SU-DHL-6 (cell line): ENCODE measurements around the gene AGR2.

Experiments
- H2AFZ ChIP-seq: fragments of 200-600 bp; sonication (generic); 2 replicates; pipeline ENCODE4 v1.6.1; 2014; ENCODE audit warnings: low read depth, mild to moderate bottlenecking, moderate library complexity, mixed read lengths, antibody characterized with exemption, low read length; ENCODE audit not compliant: severe bottlenecking
- H3F3A ChIP-seq: fragments of 200-600 bp; shearing (Covaris generic); 2 replicates; pipeline ENCODE4 v1.6.0; 2016; ENCODE audit warnings: antibody characterized with exemption, mild to moderate bottlenecking; ENCODE audit not compliant: insufficient read depth
- H3K27ac ChIP-seq: fragments of 200-600 bp; sonication (generic); 2 replicates; pipeline ENCODE4 v1.5.1; 2016; ENCODE audit warnings: low read depth, mild to moderate bottlenecking, low read length, moderate library complexity, mixed read lengths
- H3K27me3 ChIP-seq: fragments of 200-600 bp; sonication (generic), shearing (Covaris generic); 2 replicates; pipeline ENCODE4 v1.6.0; 2014; ENCODE audit warnings: mild to moderate bottlenecking, low read length
- H3K36me3 ChIP-seq: fragments of 200-600 bp; sonication (generic); 2 replicates; pipeline ENCODE4 v1.6.1; 2014; ENCODE audit warnings: mild to moderate bottlenecking, low read length, mixed read lengths
- H3K4me2 ChIP-seq: fragments of 300-600, 200-600 bp; shearing (Covaris generic), sonication (generic); 2 replicates; pipeline ENCODE4 v1.6.0; 2014; ENCODE audit warnings: low read length, low read depth, mild to moderate bottlenecking; ENCODE audit not compliant: poor library complexity, severe bottlenecking
- H3K4me3 ChIP-seq: fragments of 200-600 bp; sonication (generic); 2 replicates; pipeline ENCODE4 v1.5.1; 2014; ENCODE audit warnings: antibody characterized with exemption, low read length, mild to moderate bottlenecking, mixed read lengths; ENCODE audit not compliant: insufficient read depth, poor library complexity, severe bottlenecking
- H3K79me2 ChIP-seq: fragments of 200-600 bp; sonication (generic); 2 replicates; pipeline ENCODE4 v1.6.1; 2014; ENCODE audit warnings: mild to moderate bottlenecking, low read length, moderate library complexity; ENCODE audit not compliant: insufficient read depth
- H3K9ac ChIP-seq: fragments of 200-600 bp; sonication (generic); 2 replicates; pipeline ENCODE4 v1.7.0; 2014; ENCODE audit warnings: mild to moderate bottlenecking, low read length
- H3K9me2 ChIP-seq: fragments of 200-600 bp; sonication (generic); replicated peaks from 2 replicates; pipeline ENCODE4 v1.6.1; 2014; ENCODE audit warnings: low read length; ENCODE audit not compliant: insufficient read depth
- H3K9me3 ChIP-seq: fragments of 200-600 bp; sonication (generic); 2 replicates; pipeline ENCODE4 v1.6.1; 2014; ENCODE audit warnings: low read length, mixed read lengths; ENCODE audit not compliant: insufficient read depth
- H4K20me1 ChIP-seq: fragments of 200-600 bp; sonication (generic); 2 replicates; pipeline ENCODE4 v1.6.1; 2014; ENCODE audit warnings: low read depth, mild to moderate bottlenecking, antibody characterized with exemption, low read length, moderate library complexity, mixed read lengths
- EZH2phosphoT487 ChIP-seq: fragments of 200-600 bp; sonication (generic), shearing (Covaris generic); conservative IDR thresholded peaks from 2 replicates; pipeline ENCODE4 v1.6.1; 2018; ENCODE audit warnings: mild to moderate bottlenecking, antibody characterized with exemption, low read length, moderate library complexity, mixed read lengths
- TF ChIP-seq, protein P1 (sequence below): fragments of 200-600 bp; sonication (generic); IDR thresholded peaks from one replicate; pipeline ENCODE4 v1.5.1; 2017; ENCODE audit warnings: antibody characterized with exemption, mild to moderate bottlenecking, low read length, moderate library complexity; ENCODE audit not compliant: insufficient read depth, poor library complexity, severe bottlenecking

Gene AGR2

DNA sequence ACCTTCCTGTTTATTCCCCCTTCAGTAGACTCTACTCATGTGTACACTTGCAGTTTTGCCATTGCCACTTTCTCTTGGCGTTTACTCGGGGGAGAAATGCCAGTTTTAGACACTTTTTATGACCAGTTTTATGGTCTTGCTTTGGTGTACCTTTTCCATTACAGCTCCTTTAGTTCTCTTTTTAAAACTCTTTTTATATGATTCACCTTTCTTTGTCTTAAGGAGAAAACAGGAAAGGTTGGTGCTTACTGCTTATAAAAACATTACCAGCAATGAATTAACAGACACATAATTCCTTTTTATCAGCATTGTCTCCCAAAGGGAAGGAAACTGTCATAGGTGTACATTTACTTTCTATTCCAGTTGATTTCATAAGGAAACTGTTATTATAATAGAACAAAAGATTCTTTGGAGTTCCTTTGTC, 39.4 kb downstream of the AGR2 start:
- Histone ChIP-seq H3K4me2 (no peak overlapping the region), H3K27me3 (no peaks in the 10 kb centered on the region), H3K9me3 (no peaks in the 10 kb centered on the region), H3K9me2 (no peaks in the 10 kb centered on the region), H3K9ac (no peak overlapping the region), H2AFZ (no peak overlapping the region), H3K36me3 (no peaks in the 10 kb centered on the region), H3K79me2 (no peaks in the 10 kb centered on the region), H3K4me3 (no peak overlapping the region), H3K27ac (no peak overlapping the region), H4K20me1 (no peaks in the 10 kb centered on the region), H3F3A (no peaks in the 10 kb centered on the region)
- TF ChIP-seq EZH2phosphoT487, result no peak
- TF ChIP-seq, protein P1, sequence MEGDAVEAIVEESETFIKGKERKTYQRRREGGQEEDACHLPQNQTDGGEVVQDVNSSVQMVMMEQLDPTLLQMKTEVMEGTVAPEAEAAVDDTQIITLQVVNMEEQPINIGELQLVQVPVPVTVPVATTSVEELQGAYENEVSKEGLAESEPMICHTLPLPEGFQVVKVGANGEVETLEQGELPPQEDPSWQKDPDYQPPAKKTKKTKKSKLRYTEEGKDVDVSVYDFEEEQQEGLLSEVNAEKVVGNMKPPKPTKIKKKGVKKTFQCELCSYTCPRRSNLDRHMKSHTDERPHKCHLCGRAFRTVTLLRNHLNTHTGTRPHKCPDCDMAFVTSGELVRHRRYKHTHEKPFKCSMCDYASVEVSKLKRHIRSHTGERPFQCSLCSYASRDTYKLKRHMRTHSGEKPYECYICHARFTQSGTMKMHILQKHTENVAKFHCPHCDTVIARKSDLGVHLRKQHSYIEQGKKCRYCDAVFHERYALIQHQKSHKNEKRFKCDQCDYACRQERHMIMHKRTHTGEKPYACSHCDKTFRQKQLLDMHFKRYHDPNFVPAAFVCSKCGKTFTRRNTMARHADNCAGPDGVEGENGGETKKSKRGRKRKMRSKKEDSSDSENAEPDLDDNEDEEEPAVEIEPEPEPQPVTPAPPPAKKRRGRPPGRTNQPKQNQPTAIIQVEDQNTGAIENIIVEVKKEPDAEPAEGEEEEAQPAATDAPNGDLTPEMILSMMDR, result no peak

DNA sequence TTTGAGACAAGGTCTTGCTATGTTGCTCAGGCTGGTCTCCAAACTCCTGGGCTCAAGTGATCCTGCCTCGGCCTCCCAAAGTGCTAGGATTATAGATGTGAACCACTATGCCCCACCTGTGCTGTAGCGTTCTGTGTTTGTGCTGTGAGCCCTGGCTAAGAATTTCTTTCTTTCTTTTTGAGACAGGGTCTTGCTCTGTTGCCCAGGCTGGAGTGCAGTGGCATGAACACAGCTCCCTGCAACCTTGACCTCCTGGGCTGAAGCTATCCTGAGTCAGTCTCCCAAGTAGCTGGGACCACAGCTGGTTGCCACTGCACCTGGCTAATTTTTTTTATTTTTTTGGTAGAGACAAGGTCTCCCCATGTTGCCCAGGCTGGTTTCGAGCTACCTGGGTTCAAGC, 39.9 kb downstream of the AGR2 start:
- no peak overlapping the region for H3K9ac ChIP-seq
- no peaks in the 10 kb centered on the region for H3F3A ChIP-seq
- no peaks in the 10 kb centered on the region for H3K27me3 ChIP-seq
- no peak overlapping the region for H3K4me2 ChIP-seq
- no peak overlapping the region for H3K4me3 ChIP-seq
- H4K20me1 ChIP-seq, result no peaks in the 10 kb centered on the region
- TF ChIP-seq, protein P1, result no peak
- no peak for TF ChIP-seq EZH2phosphoT487
- H3K27ac ChIP-seq, result no peak overlapping the region
- no peaks in the 10 kb centered on the region for H3K36me3 ChIP-seq
- no peak overlapping the region for H2AFZ ChIP-seq
- no peaks in the 10 kb centered on the region for H3K79me2 ChIP-seq
- no peaks in the 10 kb centered on the region for H3K9me2 ChIP-seq
- no peaks in the 10 kb centered on the region for H3K9me3 ChIP-seq

DNA sequence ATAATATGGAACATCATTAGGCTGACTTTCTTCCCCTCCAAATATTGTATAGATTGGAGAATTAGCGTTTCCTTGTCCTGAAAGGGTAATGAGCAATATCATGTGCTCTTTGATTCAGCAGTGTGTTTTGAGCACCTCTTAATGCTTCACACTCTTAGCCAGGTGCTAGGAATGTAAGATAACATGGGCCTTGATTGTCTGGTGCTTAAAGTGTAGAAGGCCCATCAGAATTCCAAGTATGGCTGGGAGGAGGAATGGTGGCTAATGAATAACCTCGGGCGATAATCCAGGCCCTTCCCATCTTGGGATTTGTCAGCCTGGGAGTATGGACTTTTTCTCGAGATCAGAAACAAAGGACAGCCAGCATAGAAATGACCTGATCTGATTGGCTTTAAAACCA, 42.6 kb downstream of the AGR2 start:
- H3F3A ChIP-seq, result peaks cover 8% of the 10 kb centered on the region; the same call in 1 of the 2 replicates
- H3K4me2 ChIP-seq, result no peak overlapping the region
- no peak overlapping the region for H3K4me3 ChIP-seq
- no peaks in the 10 kb centered on the region for H4K20me1 ChIP-seq
- TF ChIP-seq EZH2phosphoT487, result no peak
- TF ChIP-seq, protein P1, result no peak
- H3K9me3 ChIP-seq, result no peaks in the 10 kb centered on the region
- no peaks in the 10 kb centered on the region for H3K9me2 ChIP-seq
- H3K9ac ChIP-seq, result no peak overlapping the region
- no peaks in the 10 kb centered on the region for H3K27me3 ChIP-seq
- H3K27ac ChIP-seq, result no peak overlapping the region
- H3K79me2 ChIP-seq, result no peaks in the 10 kb centered on the region
- no peak overlapping the region for H2AFZ ChIP-seq
- H3K36me3 ChIP-seq, result no peaks in the 10 kb centered on the region
